GM15510 (cell line): Measurements from ENCODE around the gene FASN.

Source experiments
- POLR2A ChIP-seq: IDR thresholded peaks from 3 replicates; pipeline ENCODE4 v1.6.1; 2011; ENCODE audit warnings: borderline replicate concordance; ENCODE audit not compliant: insufficient read length; ENCODE audit errors: extremely low read depth

Gene FASN

GRCh38 chr17:82053556-82054263, 44.3 kb downstream of the FASN start:
- no peak for TF ChIP-seq POLR2A

- TF ChIP-seq POLR2A: no peak
These were observed 44.9 kb downstream of the FASN start for GRCh38 chr17:82053130-82053529.

GRCh38 chr17:82052638-82053059, 45.4 kb downstream of the FASN start:
- TF ChIP-seq POLR2A: no peak

- TF ChIP-seq POLR2A: peak; percentile 58
These were observed 46.0 kb downstream of the FASN start, which contains the start of the genes GPS1 and RFNG for GRCh38 chr17:82051776-82052637. Gene GPS1 (plus strand): TSS chr17:82051898. CDS start chr17:82051932, 34 bp downstream. Gene RFNG (minus strand): TSS chr17:82051811. CDS start chr17:82051766, 45 bp downstream.

- TF ChIP-seq POLR2A: no peak
These were observed 47.0 kb downstream of the FASN start for GRCh38 chr17:82050761-82051641.

GRCh38 chr17:82050152-82050760, 47.8 kb downstream of the FASN start:
- TF ChIP-seq POLR2A: no peak

- no peak for TF ChIP-seq POLR2A
These were observed 48.5 kb downstream of the FASN start for GRCh38 chr17:82049521-82049971.

- no peak for TF ChIP-seq POLR2A
These were observed 48.9 kb downstream of the FASN start for GRCh38 chr17:82049106-82049505.

GRCh38 chr17:82048571-82048971, 49.5 kb downstream of the FASN start:
- no peak for TF ChIP-seq POLR2A

- TF ChIP-seq POLR2A: no peak
These were observed 50.0 kb downstream of the FASN start for GRCh38 chr17:82047914-82048570.

- TF ChIP-seq POLR2A: no peak
These were observed 50.7 kb downstream of the FASN start for GRCh38 chr17:82047379-82047778.

GRCh38 chr17:82046903-82047302, 51.1 kb downstream of the FASN start:
- TF ChIP-seq POLR2A: no peak

- no peak for TF ChIP-seq POLR2A
These were observed 52.0 kb downstream of the FASN start for GRCh38 chr17:82045936-82046484.
